ENCODE results near the gene DSCAML1. TPM values are rescaled to one million over a fixed set of nuclear protein-coding genes. Genes with fewer than 3 reads are reported as not detected.

The DSCAML1 gene
- total and polyA plus RNA-seq, 2 donors = 0.32 to 0.47 TPM

DNA sequence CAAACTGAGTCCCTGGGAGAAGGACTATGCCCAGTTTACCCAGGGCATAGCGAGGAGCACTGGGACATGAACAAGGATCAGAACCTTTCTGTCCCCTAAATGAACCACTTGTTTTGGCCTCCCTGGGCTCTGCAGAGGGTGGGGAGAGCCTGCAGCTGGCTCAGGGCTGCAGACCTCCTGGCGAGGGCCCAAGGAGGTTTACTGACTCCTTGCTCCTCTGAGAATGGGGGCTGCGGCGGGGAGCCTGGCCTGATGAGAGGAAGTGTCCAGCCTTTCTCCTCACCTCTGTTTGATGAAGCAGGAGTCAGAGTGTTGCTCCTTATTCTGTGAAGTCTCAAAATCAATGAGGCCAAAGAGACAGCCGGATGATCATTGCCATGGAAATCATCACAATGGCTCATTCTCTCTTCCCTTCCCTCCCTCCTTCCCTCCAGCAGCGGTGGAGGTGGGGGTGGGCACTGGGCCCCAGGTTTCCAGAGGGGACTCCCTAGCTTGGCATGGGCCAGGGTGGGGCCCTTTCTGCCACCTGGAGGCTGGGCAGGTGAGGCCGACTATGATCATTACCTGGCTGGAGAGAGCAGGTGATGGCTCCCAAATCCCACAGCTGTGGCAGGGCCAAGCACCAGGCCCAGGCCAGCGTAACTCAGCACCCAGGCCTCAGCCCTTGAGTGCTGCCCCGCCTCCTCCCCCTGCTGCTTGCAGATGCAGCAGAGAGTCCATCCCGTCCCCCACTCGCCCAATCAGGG, 299.6 kb downstream of the DSCAML1 start:
- no peak overlapping the region for H3K27ac ChIP-seq (ENCODE audit: low read depth in 1 of 2, low read length in 1 of 2)
- H3K4me1 ChIP-seq (ENCODE audit: control insufficient read depth in 2 of 2, insufficient read depth in 2 of 2, low read length in 2 of 2) = peaks cover 2 to 11% of the 10 kb centered on the region in 2 donors
- H3K36me3 ChIP-seq (ENCODE audit: control insufficient read depth in 2 of 2, insufficient read depth in 2 of 2, low read length in 1 of 2) = no peaks in the 10 kb centered on the region
- H3K4me3 ChIP-seq (ENCODE audit: low read length in 2 of 2) = no peak overlapping the region
- no peak for DNase-seq (ENCODE audit: low read depth in 6 of 9, low spot score in 9 of 9)
- H3K9me3 ChIP-seq (ENCODE audit: control insufficient read depth in 2 of 2, insufficient read depth in 1 of 2, low read length in 1 of 2) = no peaks in the 10 kb centered on the region
- H3K27me3 ChIP-seq (ENCODE audit: control insufficient read depth in 2 of 2, insufficient read depth in 1 of 2, low read length in 1 of 2) = peaks cover 0 to 9% of the 10 kb centered on the region in 2 donors
- WGBS = 98% methylated on average over 11 of the region's 11 CpGs

DNA sequence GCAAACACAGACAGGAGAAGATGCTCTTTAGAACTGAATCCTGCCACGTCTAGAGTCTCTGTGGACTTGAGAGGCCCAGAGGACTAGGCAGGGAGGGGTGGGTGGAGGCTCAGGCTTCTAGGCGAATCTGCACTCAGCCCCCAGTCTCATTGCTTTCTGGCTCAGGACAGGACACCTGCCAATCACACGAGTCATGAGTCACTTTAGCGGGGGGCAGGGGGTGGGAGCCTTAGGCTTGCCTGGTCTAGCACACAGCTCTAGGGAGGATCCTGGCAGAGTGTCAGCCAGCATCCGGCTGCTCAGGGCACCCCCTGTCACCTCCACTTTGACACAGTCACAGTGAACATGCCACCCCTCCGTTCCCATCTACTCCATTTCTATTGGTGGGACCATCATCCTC, 301.7 kb downstream of the DSCAML1 start:
- no peak for DNase-seq (ENCODE audit: low read depth in 6 of 9, low spot score in 9 of 9)
- Histone ChIP-seq H3K9me3 (ENCODE audit: control insufficient read depth in 2 of 2, insufficient read depth in 1 of 2, low read length in 1 of 2) (no peaks in the 10 kb centered on the region), H3K36me3 (ENCODE audit: control insufficient read depth in 2 of 2, insufficient read depth in 2 of 2, low read length in 1 of 2) (no peaks in the 10 kb centered on the region), H3K4me1 (ENCODE audit: control insufficient read depth in 2 of 2, insufficient read depth in 2 of 2, low read length in 2 of 2) (peaks cover 2 to 11% of the 10 kb centered on the region in 2 donors), H3K27me3 (ENCODE audit: control insufficient read depth in 2 of 2, insufficient read depth in 1 of 2, low read length in 1 of 2) (peaks cover 0 to 16% of the 10 kb centered on the region in 2 donors), H3K4me3 (ENCODE audit: low read length in 2 of 2) (no peak overlapping the region), H3K27ac (ENCODE audit: low read depth in 1 of 2, low read length in 1 of 2) (no peak overlapping the region)
- 83% methylated on average over 6 of the region's 6 CpGs for WGBS

DNA sequence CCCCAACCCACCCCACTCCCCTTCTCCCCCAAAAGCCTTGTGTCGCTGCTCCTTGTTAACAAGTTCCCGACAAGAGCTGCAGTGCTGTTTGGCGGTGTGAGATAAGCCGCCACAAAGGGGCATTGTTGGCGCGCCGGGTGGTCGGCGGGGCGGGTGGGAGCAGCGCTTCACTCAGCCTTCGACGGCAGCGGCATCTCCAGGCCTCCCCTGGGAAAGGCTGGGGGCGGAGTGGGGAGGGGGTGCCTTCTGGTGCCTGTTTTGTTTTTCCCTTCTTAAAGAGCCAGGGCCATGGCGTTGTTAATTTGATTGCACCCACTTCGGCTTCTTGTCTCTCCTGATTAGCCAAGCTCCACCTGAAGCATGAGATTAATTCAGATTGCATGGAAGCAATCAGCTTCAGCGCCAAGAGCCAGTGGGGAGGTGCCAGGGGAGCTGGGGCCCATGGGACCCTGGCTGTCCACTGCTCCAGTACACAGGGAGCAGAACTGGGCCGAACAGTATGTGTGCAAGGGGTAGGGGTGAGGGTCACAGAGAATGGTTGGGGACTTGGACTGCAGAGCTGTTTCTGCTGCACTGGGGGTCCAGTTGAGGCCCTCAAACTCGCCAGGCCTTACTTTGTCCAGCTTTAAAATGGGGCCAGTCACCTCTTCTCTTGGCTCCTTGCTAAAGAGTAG, 304.3 kb downstream of the DSCAML1 start:
- no peaks in the 10 kb centered on the region for H3K9me3 ChIP-seq (ENCODE audit: control insufficient read depth in 2 of 2, insufficient read depth in 1 of 2, low read length in 1 of 2)
- DNase-seq (ENCODE audit: low read depth in 6 of 9, low spot score in 9 of 9) = no peak
- peaks cover 2 to 11% of the 10 kb centered on the region in 2 donors for H3K4me1 ChIP-seq (ENCODE audit: control insufficient read depth in 2 of 2, insufficient read depth in 2 of 2, low read length in 2 of 2)
- no peak overlapping the region for H3K4me3 ChIP-seq (ENCODE audit: low read length in 2 of 2)
- H3K27me3 ChIP-seq (ENCODE audit: control insufficient read depth in 2 of 2, insufficient read depth in 1 of 2, low read length in 1 of 2) = peaks cover 0 to 29% of the 10 kb centered on the region in 2 donors
- H3K36me3 ChIP-seq (ENCODE audit: control insufficient read depth in 2 of 2, insufficient read depth in 2 of 2, low read length in 1 of 2) = no peaks in the 10 kb centered on the region
- no peak overlapping the region for H3K27ac ChIP-seq (ENCODE audit: low read depth in 1 of 2, low read length in 1 of 2)
- 61% methylated on average over 20 of the region's 20 CpGs for WGBS

DNA sequence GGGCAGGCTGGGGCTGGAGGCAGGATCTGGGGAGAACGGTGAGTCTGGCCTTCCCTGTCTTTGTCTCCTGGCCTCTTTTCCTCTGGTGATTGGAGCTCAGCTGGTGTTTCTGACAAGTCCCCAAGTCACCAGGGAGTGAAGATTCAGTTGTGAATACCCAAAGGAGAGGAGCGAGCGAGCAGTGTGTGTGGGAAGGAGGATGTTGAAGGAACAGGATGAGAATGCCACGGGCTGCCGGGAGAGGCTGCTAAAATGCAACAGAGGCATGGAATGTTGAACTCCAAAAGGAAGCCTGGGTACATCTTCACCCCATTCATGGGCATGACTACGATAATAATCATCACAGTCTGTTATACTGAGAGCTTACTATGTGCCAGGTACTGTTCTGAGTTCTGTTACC, 306.1 kb downstream of the DSCAML1 start:
- Histone ChIP-seq H3K9me3 (ENCODE audit: control insufficient read depth in 2 of 2, insufficient read depth in 1 of 2, low read length in 1 of 2) (no peaks in the 10 kb centered on the region), H3K27me3 (ENCODE audit: control insufficient read depth in 2 of 2, insufficient read depth in 1 of 2, low read length in 1 of 2) (peaks cover 0 to 29% of the 10 kb centered on the region in 2 donors), H3K36me3 (ENCODE audit: control insufficient read depth in 2 of 2, insufficient read depth in 2 of 2, low read length in 1 of 2) (no peaks in the 10 kb centered on the region), H3K27ac (ENCODE audit: low read depth in 1 of 2, low read length in 1 of 2) (no peak overlapping the region), H3K4me1 (ENCODE audit: control insufficient read depth in 2 of 2, insufficient read depth in 2 of 2, low read length in 2 of 2) (peaks cover 2 to 11% of the 10 kb centered on the region in 2 donors), H3K4me3 (ENCODE audit: low read length in 2 of 2) (no peak overlapping the region)
- DNase-seq (ENCODE audit: low read depth in 6 of 9, low spot score in 9 of 9) = no peak
- 92% methylated on average over 6 of the region's 6 CpGs for WGBS

DNA sequence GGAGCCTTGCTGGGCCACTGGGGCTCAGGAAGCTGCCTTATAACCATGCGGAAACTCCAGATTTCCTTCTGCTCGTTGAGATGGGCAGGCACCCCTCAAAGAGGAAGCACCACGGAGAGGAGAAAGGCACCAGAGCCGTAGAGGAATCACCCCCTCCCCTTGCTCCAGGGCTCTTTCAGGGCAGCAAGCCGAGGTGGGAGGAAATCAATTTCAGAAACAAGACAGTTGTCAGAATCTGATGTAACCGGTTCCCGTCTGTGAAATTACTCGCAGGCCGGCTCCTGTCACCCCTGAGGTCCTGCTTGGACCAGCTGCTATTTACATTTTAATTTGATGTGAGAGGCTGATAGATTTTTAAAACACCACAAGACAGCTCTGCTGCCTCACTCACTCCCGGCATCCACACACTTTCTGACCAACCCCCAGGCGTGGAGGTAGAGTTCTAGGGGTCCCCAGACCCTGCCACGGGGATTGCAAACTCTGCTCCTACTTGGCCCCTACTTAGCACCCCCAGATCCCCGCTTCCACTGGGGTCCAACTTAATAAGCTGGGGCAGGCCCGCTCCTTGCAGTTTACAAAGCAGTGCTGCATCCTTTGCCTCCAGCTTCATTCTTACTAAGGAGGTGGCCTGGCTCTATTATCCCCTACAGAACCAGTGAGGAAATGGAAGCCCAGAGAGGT, 306.9 kb downstream of the DSCAML1 start:
- Histone ChIP-seq H3K4me3 (ENCODE audit: low read length in 2 of 2) (no peak overlapping the region), H3K27ac (ENCODE audit: low read depth in 1 of 2, low read length in 1 of 2) (no peak overlapping the region), H3K4me1 (ENCODE audit: control insufficient read depth in 2 of 2, insufficient read depth in 2 of 2, low read length in 2 of 2) (peaks cover 0 to 4% of the 10 kb centered on the region in 2 donors), H3K27me3 (ENCODE audit: control insufficient read depth in 2 of 2, insufficient read depth in 1 of 2, low read length in 1 of 2) (peaks cover 0 to 29% of the 10 kb centered on the region in 2 donors), H3K9me3 (ENCODE audit: control insufficient read depth in 2 of 2, insufficient read depth in 1 of 2, low read length in 1 of 2) (no peaks in the 10 kb centered on the region), H3K36me3 (ENCODE audit: control insufficient read depth in 2 of 2, insufficient read depth in 2 of 2, low read length in 1 of 2) (no peaks in the 10 kb centered on the region)
- 30% methylated on average over 14 of the region's 14 CpGs for WGBS
- DNase-seq (ENCODE audit: low read depth in 6 of 9, low spot score in 9 of 9) = no peak

DNA sequence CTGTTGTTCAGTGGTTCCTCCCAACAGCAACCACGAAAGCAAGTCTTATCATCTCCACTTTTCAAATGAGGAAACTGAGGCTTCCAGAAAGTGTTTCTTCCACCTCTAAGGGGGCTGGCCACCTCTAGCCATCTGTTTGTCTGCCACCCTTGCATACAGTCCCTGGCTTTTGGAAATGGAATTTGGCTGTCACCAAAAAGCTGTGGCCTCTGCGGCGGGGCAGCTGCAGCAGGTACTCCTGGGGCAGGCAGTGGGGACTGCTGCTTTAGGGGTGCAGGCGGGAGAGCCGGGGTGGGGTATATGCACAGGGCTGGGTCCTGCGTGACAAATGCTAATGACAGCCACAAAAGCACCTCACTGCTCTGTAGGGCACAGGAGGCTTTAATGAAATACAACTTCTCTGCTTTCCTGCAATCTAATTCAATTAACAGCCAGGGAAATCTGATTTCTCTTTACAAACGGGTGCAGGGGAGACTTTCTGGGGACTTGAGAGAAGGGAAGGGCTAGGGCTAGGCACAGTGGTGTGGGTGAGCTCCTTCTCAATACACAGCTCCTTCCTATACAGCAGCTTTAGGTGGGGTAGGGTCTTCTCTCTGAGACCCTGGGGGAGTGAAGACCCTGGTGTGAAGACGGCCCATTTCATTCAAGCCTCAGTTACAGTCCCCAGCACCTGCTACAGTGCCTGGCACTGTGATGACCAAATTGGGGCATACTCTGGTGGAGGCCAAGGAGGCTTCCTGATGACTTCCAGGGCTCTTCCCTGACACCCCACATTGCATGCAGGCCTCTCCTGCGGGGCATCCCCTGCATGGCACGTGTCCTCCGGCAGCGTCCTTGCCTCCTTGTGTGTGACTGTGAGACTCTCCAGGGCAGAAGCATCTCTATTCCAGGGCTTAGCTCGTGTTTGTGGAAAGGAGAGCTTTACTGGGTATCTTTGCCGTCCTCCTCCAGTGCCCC, 307.7 kb downstream of the DSCAML1 start:
- DNase-seq (ENCODE audit: low read depth in 6 of 9, low spot score in 9 of 9) = no peak
- Histone ChIP-seq H3K36me3 (ENCODE audit: control insufficient read depth in 2 of 2, insufficient read depth in 2 of 2, low read length in 1 of 2) (no peaks in the 10 kb centered on the region), H3K4me1 (ENCODE audit: control insufficient read depth in 2 of 2, insufficient read depth in 2 of 2, low read length in 2 of 2) (no peaks in the 10 kb centered on the region), H3K4me3 (ENCODE audit: low read length in 2 of 2) (no peak overlapping the region), H3K27me3 (ENCODE audit: control insufficient read depth in 2 of 2, insufficient read depth in 1 of 2, low read length in 1 of 2) (peaks cover 0 to 29% of the 10 kb centered on the region in 2 donors), H3K9me3 (ENCODE audit: control insufficient read depth in 2 of 2, insufficient read depth in 1 of 2, low read length in 1 of 2) (no peaks in the 10 kb centered on the region), H3K27ac (ENCODE audit: low read depth in 1 of 2, low read length in 1 of 2) (no peak overlapping the region)
- WGBS = 77% methylated on average over 14 of the region's 14 CpGs

DNA sequence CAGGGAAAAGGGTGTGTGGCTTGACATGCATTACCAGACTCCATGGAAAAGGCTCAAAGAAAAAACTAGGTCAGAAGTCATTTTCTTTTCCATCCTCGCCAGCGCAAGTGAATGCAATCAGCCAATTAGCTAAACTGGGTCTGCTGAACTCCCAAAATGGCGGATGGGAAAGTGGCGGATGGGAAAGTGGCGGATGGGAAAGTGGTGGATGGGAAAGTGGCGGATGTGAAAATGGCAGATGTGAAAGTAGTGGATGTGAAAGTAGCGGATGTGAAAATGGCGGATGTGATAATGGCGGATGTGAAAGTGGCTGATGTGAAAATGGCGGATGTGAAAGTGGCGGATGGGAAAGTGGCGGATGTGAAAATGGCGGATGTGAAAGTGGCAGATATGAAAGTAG, 311.0 kb downstream of the DSCAML1 start:
- 99% methylated on average over 13 of the region's 13 CpGs for WGBS
- Histone ChIP-seq H3K9me3 (ENCODE audit: control insufficient read depth in 2 of 2, insufficient read depth in 1 of 2, low read length in 1 of 2) (no peaks in the 10 kb centered on the region), H3K27me3 (ENCODE audit: control insufficient read depth in 2 of 2, insufficient read depth in 1 of 2, low read length in 1 of 2) (peaks cover 0 to 18% of the 10 kb centered on the region in 2 donors), H3K36me3 (ENCODE audit: control insufficient read depth in 2 of 2, insufficient read depth in 2 of 2, low read length in 1 of 2) (no peaks in the 10 kb centered on the region), H3K4me3 (ENCODE audit: low read length in 2 of 2) (no peak overlapping the region), H3K27ac (ENCODE audit: low read depth in 1 of 2, low read length in 1 of 2) (no peak overlapping the region), H3K4me1 (ENCODE audit: control insufficient read depth in 2 of 2, insufficient read depth in 2 of 2, low read length in 2 of 2) (no peaks in the 10 kb centered on the region)
- DNase-seq (ENCODE audit: low read depth in 6 of 9, low spot score in 9 of 9) = no peak

DNA sequence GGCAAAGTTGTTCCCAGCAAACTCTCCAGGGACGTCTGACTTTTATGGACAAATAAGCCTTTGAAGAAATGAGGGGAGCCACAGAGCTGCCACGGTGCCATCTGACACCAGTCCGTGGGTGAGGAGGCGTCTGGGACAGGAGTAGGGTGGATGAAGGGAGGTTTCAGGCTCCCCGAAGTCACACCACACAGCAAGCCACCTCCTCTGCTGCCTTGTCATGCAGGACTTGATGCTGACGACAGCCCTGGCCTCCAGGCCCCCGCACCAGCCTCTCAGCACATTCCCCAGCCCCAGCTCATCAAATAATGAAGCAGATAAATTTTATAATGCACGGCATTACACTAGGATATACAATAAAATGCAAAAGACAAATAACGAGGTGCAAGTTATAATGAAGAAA, 312.9 kb downstream of the DSCAML1 start:
- no peak for DNase-seq (ENCODE audit: low read depth in 6 of 9, low spot score in 9 of 9)
- no peaks in the 10 kb centered on the region for H3K4me1 ChIP-seq (ENCODE audit: control insufficient read depth in 2 of 2, insufficient read depth in 2 of 2, low read length in 2 of 2)
- H3K9me3 ChIP-seq (ENCODE audit: control insufficient read depth in 2 of 2, insufficient read depth in 1 of 2, low read length in 1 of 2) = peaks cover 0 to 1% of the 10 kb centered on the region in 2 donors
- H3K4me3 ChIP-seq (ENCODE audit: low read length in 2 of 2) = no peak overlapping the region
- no peaks in the 10 kb centered on the region for H3K36me3 ChIP-seq (ENCODE audit: control insufficient read depth in 2 of 2, insufficient read depth in 2 of 2, low read length in 1 of 2)
- H3K27me3 ChIP-seq (ENCODE audit: control insufficient read depth in 2 of 2, insufficient read depth in 1 of 2, low read length in 1 of 2) = peaks cover 0 to 4% of the 10 kb centered on the region in 2 donors
- 90% methylated on average over 9 of the region's 9 CpGs for WGBS
- no peak overlapping the region for H3K27ac ChIP-seq (ENCODE audit: low read depth in 1 of 2, low read length in 1 of 2)

Data from thymus (tissue), 11 donors.